Measurements from ENCODE around the gene CALCB.

CALCB gene

GRCh38 chr11:15072551-15073143 is 746 bp upstream of the CALCB start:
- no peak for DNase-seq (ENCODE audit: low read depth, low spot score)
- H3K27ac ChIP-seq: no peak overlapping the region

GRCh38 chr11:15074206-15075161 is 1.1 kb downstream of the CALCB start:
- no peak overlapping the region for H3K27ac ChIP-seq
- DNase-seq (ENCODE audit: low read depth, low spot score): no peak

GRCh38 chr11:15075162-15075526 is 1.8 kb downstream of the CALCB start:
- DNase-seq (ENCODE audit: low read depth, low spot score): no peak

GRCh38 chr11:15091175-15091574 is 17.8 kb downstream of the CALCB start:
- no peak for DNase-seq (ENCODE audit: low read depth, low spot score)
- no peak overlapping the region for H3K27ac ChIP-seq

More at GRCh38 chr11:15075162-15075526, 1.8 kb downstream of the CALCB start:
- H3K27ac ChIP-seq: no peak overlapping the region

GRCh38 chr11:15091625-15092024 is 18.2 kb downstream of the CALCB start:
- DNase-seq (ENCODE audit: low read depth, low spot score): no peak
- H3K27ac ChIP-seq: no peak overlapping the region

GRCh38 chr11:15093432-15093831 is 20.0 kb downstream of the CALCB start:
- no peak for DNase-seq (ENCODE audit: low read depth, low spot score)
- H3K27ac ChIP-seq: no peak overlapping the region

- H3K27ac ChIP-seq: peak overlapping the region; percentile 27
- DNase-seq (ENCODE audit: low read depth, low spot score): no peak
These were observed 22.4 kb downstream of the CALCB start for GRCh38 chr11:15095736-15096228.

- H3K27ac ChIP-seq: no peak overlapping the region
These were observed 24.0 kb downstream of the CALCB start for GRCh38 chr11:15097411-15097810.

GRCh38 chr11:15099267-15099666 is 25.9 kb downstream of the CALCB start:
- no peak for DNase-seq (ENCODE audit: low read depth, low spot score)
- H3K27ac ChIP-seq: no peak overlapping the region

More at GRCh38 chr11:15097411-15097810, 24.0 kb downstream of the CALCB start:
- DNase-seq (ENCODE audit: low read depth, low spot score): no peak

- no peak for DNase-seq (ENCODE audit: low read depth, low spot score)
- no peak overlapping the region for H3K27ac ChIP-seq
These were observed 27.8 kb downstream of the CALCB start for GRCh38 chr11:15101072-15101709.

- H3K27ac ChIP-seq: no peak overlapping the region
- DNase-seq (ENCODE audit: low read depth, low spot score): no peak
These were observed 30.8 kb downstream of the CALCB start for GRCh38 chr11:15104166-15104565.

GRCh38 chr11:15106201-15106965 is 33.0 kb downstream of the CALCB start:
- peak overlapping the region; percentile 89 for H3K27ac ChIP-seq
- no peak for DNase-seq (ENCODE audit: low read depth, low spot score)

GRCh38 chr11:15107730-15108515 is 34.5 kb downstream of the CALCB start:
- peak overlapping the region; percentile 89 for H3K27ac ChIP-seq
- DNase-seq (ENCODE audit: low read depth, low spot score): no peak

GRCh38 chr11:15108592-15109130 is 35.3 kb downstream of the CALCB start:
- peak overlapping the region; percentile 89 for H3K27ac ChIP-seq
- DNase-seq (ENCODE audit: low read depth, low spot score): no peak

GRCh38 chr11:15109602-15110001 is 36.2 kb downstream of the CALCB start:
- no peak for DNase-seq (ENCODE audit: low read depth, low spot score)
- no peak overlapping the region for H3K27ac ChIP-seq

- no peak for DNase-seq (ENCODE audit: low read depth, low spot score)
- H3K27ac ChIP-seq: no peak overlapping the region
These were observed 37.8 kb downstream of the CALCB start for GRCh38 chr11:15111215-15111614.

- no peak overlapping the region for H3K27ac ChIP-seq
- DNase-seq (ENCODE audit: low read depth, low spot score): no peak
These were observed 38.7 kb downstream of the CALCB start for GRCh38 chr11:15112131-15112541.

GRCh38 chr11:15113381-15113780 is 40.0 kb downstream of the CALCB start:
- no peak for DNase-seq (ENCODE audit: low read depth, low spot score)
- no peak overlapping the region for H3K27ac ChIP-seq
